LNCaP clone FGC (cell line): ENCODE measurements around the gene TLCD3B.

ENCODE experiments used
- DNase-seq: peaks from one replicate; pipeline ENCODE4 v3.0.0-alpha.2; 2011; ENCODE audit warnings: low read depth
- H3K4me3 ChIP-seq: 2 replicates; pipeline ENCODE4 v1.5.1; 2011; ENCODE audit warnings: mild to moderate bottlenecking, low read depth, low read length, control low read depth
- CTCF ChIP-seq: IDR thresholded peaks from 2 replicates; pipeline ENCODE4 v1.5.1; 2012; ENCODE audit warnings: mild to moderate bottlenecking; ENCODE audit not compliant: control insufficient read depth, insufficient read depth; ENCODE audit errors: extremely low read depth

TLCD3B gene

GRCh38 chr16:30069611-30070462 lies 38.8 kb upstream of the TLCD3B start:
- DNase-seq, result no peak
- no peak for TF ChIP-seq CTCF
- no peak overlapping the region for H3K4me3 ChIP-seq

GRCh38 chr16:30068750-30069610 lies 37.9 kb upstream of the TLCD3B start:
- DNase-seq, result no peak
- TF ChIP-seq CTCF, result peak; percentile 53
- no peak overlapping the region for H3K4me3 ChIP-seq

GRCh38 chr16:30068333-30068732 lies 37.3 kb upstream of the TLCD3B start:
- TF ChIP-seq CTCF, result no peak
- H3K4me3 ChIP-seq, result peak overlapping the region; percentile 98; the same call in 1 of the 2 replicates

GRCh38 chr16:30067584-30067916 lies 36.5 kb upstream of the TLCD3B start:
- TF ChIP-seq CTCF, result no peak
- peak overlapping the region; percentile 98 for H3K4me3 ChIP-seq
- DNase-seq, result no peak

More at GRCh38 chr16:30068333-30068732, 37.3 kb upstream of the TLCD3B start:
- no peak for DNase-seq

- no peak for TF ChIP-seq CTCF
- peak overlapping the region; percentile 98 for H3K4me3 ChIP-seq
- no peak for DNase-seq
Observed at GRCh38 chr16:30066761-30067583, 35.9 kb upstream of the TLCD3B start.

GRCh38 chr16:30065943-30066760 lies 35.1 kb upstream of the TLCD3B start:
- no peak for TF ChIP-seq CTCF
- peak overlapping the region; percentile 98 for H3K4me3 ChIP-seq
- DNase-seq, result no peak
